Natural killer cell (primary cell): ENCODE data around the gene TMA7. TPM values are rescaled to one million over a fixed set of nuclear protein-coding genes. Genes with fewer than 3 reads are reported as not detected.

Experiments
- ATAC-seq, 3 donors: fragments of 150-1000 bp in 2 of 3; fragments of 200-7000 bp in 1 of 3; cut with Tn5 transposase; 1 replicate in 1 of 3; 2 replicates in 2 of 3; pipeline ENCODE4 v1.10.0; 2021; ENCODE audit warnings: mild to moderate bottlenecking in 2 of 3, moderate library complexity in 2 of 3
- DNase-seq, 2 donors: peaks; one replicate each; pipeline versions ENCODE4 v3.0.0 to v3.0.0-alpha.2; 2013 to 2021; ENCODE audit warnings: mixed read lengths in 1 of 2
- H3K27ac ChIP-seq: one replicate; pipeline ENCODE4 v1.5.1; 2013; ENCODE audit warnings: mild to moderate bottlenecking, low read length
- H3K27me3 ChIP-seq: one replicate; pipeline ENCODE4 v1.6.1; 2013; ENCODE audit warnings: low read length; ENCODE audit not compliant: control insufficient read depth, insufficient read depth
- H3K36me3 ChIP-seq: one replicate; pipeline ENCODE4 v1.6.1; 2013; ENCODE audit warnings: low read length; ENCODE audit not compliant: control insufficient read depth, insufficient read depth
- H3K4me1 ChIP-seq: one replicate; pipeline ENCODE4 v1.6.1; 2013; ENCODE audit warnings: low read length; ENCODE audit not compliant: control insufficient read depth, insufficient read depth
- H3K4me3 ChIP-seq: one replicate; pipeline ENCODE4 v1.5.1; 2013; ENCODE audit warnings: low read length
- H3K9me3 ChIP-seq: one replicate; pipeline ENCODE4 v1.6.1; 2013; ENCODE audit warnings: low read length; ENCODE audit not compliant: control insufficient read depth, insufficient read depth
- H3K27ac Mint-ChIP-seq, 2 donors: one replicate each; pipeline ENCODE4 v1.8.0; 2022; ENCODE audit warnings: mild to moderate bottlenecking in 2 of 2, mixed read lengths in 2 of 2, moderate library complexity in 1 of 2
- H3K27me3 Mint-ChIP-seq, 2 donors: one replicate each; pipeline ENCODE4 v1.8.0; 2022; ENCODE audit warnings: low read depth in 2 of 2, mixed read lengths in 2 of 2
- H3K36me3 Mint-ChIP-seq: one replicate; pipeline ENCODE4 v1.8.0; 2022; ENCODE audit warnings: mixed read lengths
- H3K4me1 Mint-ChIP-seq, 2 donors: one replicate each; pipeline ENCODE4 v1.8.0; 2022; ENCODE audit warnings: mixed read lengths in 2 of 2
- H3K4me3 Mint-ChIP-seq: one replicate; pipeline ENCODE4 v1.8.0; 2022; ENCODE audit warnings: mild to moderate bottlenecking, moderate library complexity, mixed read lengths
- H3K9me3 Mint-ChIP-seq, 2 donors: one replicate each; pipeline ENCODE4 v1.8.0; 2022; ENCODE audit warnings: mixed read lengths in 2 of 2
- WGBS: methylation state at CpG from one replicate; pipeline ENCODE4 v1.1.7; 2013; ENCODE audit warnings: missing lambda C conversion rate; ENCODE audit not compliant: insufficient coverage; 5-methylcytosine and 5-hydroxymethylcytosine counted together
- intact Hi-C: fragments of 100-400 bp; cut with micrococcal nuclease; formaldehyde crosslinking; loops from one replicate; pipeline ENCODE4 v1.14.2; 2022
- total RNA-seq, 4 donors: library from RNA; stranded (reverse); fragments of 120-200 nt in 1 of 4; gene quantifications; one replicate each; pipeline versions ENCODE4 v1.2.3 to v1.2.4, GENCODE V29; 2013 to 2022
- TF ChIP-seq, protein P1 (sequence below): fragments of 200-600 bp; IDR thresholded peaks from one replicate; pipeline ENCODE4 v1.8.0; 2022; ENCODE audit warnings: antibody characterized with exemption

Gene TMA7
- total RNA-seq, 3 donors from 2014 or later (not counting 1 experiment from before 2014, with no cell fraction given), result 192 to 239 (median 229) TPM

DNA sequence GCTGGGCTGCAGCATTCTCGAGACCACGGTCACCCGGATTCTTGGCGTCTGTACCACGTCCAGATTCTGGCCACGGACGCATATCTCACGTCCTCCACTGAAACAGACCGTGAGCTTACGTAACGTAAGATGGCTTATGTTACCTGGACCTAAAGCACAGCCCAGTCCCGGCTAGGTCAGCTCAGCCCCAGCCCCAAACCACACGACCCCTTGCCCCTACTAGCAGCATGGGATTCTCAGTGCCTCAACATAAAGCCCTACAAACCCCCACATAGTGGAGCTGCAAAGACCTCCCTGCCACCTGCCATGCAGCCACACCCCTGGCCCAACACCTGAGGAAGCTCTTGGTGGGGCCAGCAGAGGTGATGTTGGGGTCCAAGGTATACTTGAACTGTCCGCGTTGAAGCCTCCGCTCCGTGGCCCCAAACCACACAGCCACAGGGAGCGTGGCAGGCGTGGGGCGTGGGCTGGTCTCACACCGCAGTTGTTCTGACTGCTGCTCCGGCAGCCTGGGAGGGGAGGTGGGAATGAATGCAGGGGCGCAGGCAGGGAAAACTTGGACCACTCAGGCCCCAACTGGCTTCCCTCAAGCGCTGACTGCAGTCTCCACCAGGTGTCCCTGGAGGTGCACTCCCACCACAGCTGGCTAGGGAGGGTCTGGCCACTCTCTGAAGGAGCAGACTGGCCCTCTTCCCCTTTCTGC lies 24.7 kb upstream of the TMA7 start:
- 94% methylated on average over 24 of the region's 24 CpGs for WGBS
- TF ChIP-seq, protein P1, sequence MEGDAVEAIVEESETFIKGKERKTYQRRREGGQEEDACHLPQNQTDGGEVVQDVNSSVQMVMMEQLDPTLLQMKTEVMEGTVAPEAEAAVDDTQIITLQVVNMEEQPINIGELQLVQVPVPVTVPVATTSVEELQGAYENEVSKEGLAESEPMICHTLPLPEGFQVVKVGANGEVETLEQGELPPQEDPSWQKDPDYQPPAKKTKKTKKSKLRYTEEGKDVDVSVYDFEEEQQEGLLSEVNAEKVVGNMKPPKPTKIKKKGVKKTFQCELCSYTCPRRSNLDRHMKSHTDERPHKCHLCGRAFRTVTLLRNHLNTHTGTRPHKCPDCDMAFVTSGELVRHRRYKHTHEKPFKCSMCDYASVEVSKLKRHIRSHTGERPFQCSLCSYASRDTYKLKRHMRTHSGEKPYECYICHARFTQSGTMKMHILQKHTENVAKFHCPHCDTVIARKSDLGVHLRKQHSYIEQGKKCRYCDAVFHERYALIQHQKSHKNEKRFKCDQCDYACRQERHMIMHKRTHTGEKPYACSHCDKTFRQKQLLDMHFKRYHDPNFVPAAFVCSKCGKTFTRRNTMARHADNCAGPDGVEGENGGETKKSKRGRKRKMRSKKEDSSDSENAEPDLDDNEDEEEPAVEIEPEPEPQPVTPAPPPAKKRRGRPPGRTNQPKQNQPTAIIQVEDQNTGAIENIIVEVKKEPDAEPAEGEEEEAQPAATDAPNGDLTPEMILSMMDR, result no peak
- DNase-seq, result no peak
- ATAC-seq, result no peak
- no peaks in the 10 kb centered on the region for H3K9me3 ChIP-seq
- Mint-ChIP-seq H3K4me3 (no peak overlapping the region), H3K36me3 (no peaks in the 10 kb centered on the region), H3K27me3 (no peaks in the 10 kb centered on the region), H3K27ac (no peak overlapping the region), H3K9me3 (no peaks in the 10 kb centered on the region), H3K4me1 (no peaks in the 10 kb centered on the region)
- H3K36me3 ChIP-seq, result no peaks in the 10 kb centered on the region
- H3K27ac ChIP-seq, result no peak overlapping the region
- no peaks in the 10 kb centered on the region for H3K27me3 ChIP-seq
- H3K4me3 ChIP-seq, result no peak overlapping the region
- intact Hi-C loops, result no loop called here
- H3K4me1 ChIP-seq, result no peaks in the 10 kb centered on the region

DNA sequence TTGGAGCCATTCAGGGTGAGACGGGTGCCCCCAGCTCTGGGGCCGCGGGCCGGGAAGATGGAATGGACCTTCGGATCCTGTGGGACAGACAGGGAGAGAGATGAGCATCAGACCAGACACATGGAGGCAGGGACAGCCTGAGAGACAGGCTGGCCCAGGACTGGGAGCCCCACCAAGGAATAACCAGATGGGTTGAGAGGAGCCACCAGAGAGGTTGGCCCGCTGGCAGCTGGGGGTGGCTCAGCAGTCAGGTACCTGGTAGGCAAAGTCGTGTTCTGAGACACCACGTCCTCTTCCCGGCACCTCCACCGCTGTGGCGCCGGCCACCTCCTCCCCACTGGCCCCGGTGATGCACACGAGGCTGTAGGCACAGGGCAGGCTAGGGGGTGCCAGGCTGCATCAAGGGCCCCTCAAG lies 24.0 kb upstream of the TMA7 start:
- no peaks in the 10 kb centered on the region for H3K36me3 Mint-ChIP-seq
- H3K9me3 Mint-ChIP-seq, result no peaks in the 10 kb centered on the region

DNA sequence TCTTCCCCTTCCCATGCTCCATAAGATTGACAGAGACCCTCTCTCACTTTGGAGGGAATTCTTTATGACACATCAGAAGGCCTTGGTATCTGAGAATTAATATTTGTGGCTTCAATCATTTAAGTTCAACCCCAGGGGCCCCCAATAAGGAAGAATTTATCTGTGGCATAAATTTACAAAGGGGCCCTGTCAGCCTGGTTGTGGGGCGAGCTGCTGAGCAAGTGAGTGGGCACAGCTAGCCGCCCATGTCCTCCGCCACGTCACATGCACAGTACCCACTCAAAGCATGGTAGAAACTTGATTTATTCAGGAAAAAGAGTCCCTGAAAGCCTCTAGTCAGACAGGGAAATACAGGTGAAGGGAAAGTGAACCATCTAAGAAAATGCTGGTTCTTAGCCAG lies 23.5 kb upstream of the TMA7 start:
- TF ChIP-seq, protein P1, result no peak
- Mint-ChIP-seq H3K9me3 (no peaks in the 10 kb centered on the region), H3K4me1 (no peaks in the 10 kb centered on the region), H3K4me3 (no peak overlapping the region), H3K36me3 (no peaks in the 10 kb centered on the region), H3K27ac (no peak overlapping the region), H3K27me3 (no peaks in the 10 kb centered on the region)
- no peaks in the 10 kb centered on the region for H3K4me1 ChIP-seq
- intact Hi-C loops, result no loop called here
- H3K27ac ChIP-seq, result no peak overlapping the region
- 93% methylated on average over 4 of the region's 4 CpGs for WGBS
- no peaks in the 10 kb centered on the region for H3K9me3 ChIP-seq
- no peak for ATAC-seq
- H3K4me3 ChIP-seq, result no peak overlapping the region
- no peaks in the 10 kb centered on the region for H3K36me3 ChIP-seq
- no peaks in the 10 kb centered on the region for H3K27me3 ChIP-seq
- no peak for DNase-seq

More for the DNA sequence above, 24.0 kb upstream of the TMA7 start:
- DNase-seq, result no peak
- intact Hi-C loops, result no loop called here
- no peaks in the 10 kb centered on the region for H3K27me3 Mint-ChIP-seq
- H3K4me1 Mint-ChIP-seq, result no peaks in the 10 kb centered on the region
- Histone ChIP-seq H3K4me3 (no peak overlapping the region), H3K4me1 (no peaks in the 10 kb centered on the region), H3K9me3 (no peaks in the 10 kb centered on the region), H3K27me3 (no peaks in the 10 kb centered on the region), H3K36me3 (no peaks in the 10 kb centered on the region), H3K27ac (no peak overlapping the region)
- H3K4me3 Mint-ChIP-seq, result no peak overlapping the region
- 90% methylated on average over 14 of the region's 14 CpGs for whole genome bisulfite sequencing
- ATAC-seq, result no peak
- TF ChIP-seq, protein P1, result no peak
- H3K27ac Mint-ChIP-seq, result no peak overlapping the region
